Measurements from ENCODE around the gene SIN3B. TPM values are rescaled to one million over a fixed set of nuclear protein-coding genes. Genes with fewer than 3 reads are reported as not detected.

SIN3B gene
- total and polyA plus RNA-seq, 12 donors, result 13.9 to 37.7 (median 24.8) TPM

- intact Hi-C loops (cut with DNase I), result loop anchor here in 5 of 10 donors (5.0 to 10.0 kb wide), 4 partner anchors 128 to 275 kb away; no protein-coding TSS in a partner anchor
- Histone ChIP-seq H3K27me3 (no peaks in the 10 kb centered on the region), H3K9me3 (no peaks in the 10 kb centered on the region), H3K36me3 (no peaks in the 10 kb centered on the region), H3K27ac (no peak overlapping the region), H3K4me1 (peaks cover 0 to 12% (median 3%) of the 10 kb centered on the region in 9 donors), H3K4me3 (no peak overlapping the region)
- DNase-seq (no peak), ATAC-seq (no peak)
- TF ChIP-seq CTCF (IDR thresholded peaks at IDR 0.05), result no peak
- WGBS, 2 donors, result 92 to 96% methylated on average over 12 of the region's 12 CpGs
Observed at GRCh38 chr19:16902545-16902944, 73.3 kb downstream of the SIN3B start.

GRCh38 chr19:16903347-16903746 is 74.1 kb downstream of the SIN3B start:
- 90 to 93% methylated on average over 7 of the region's 7 CpGs for WGBS, 2 donors
- Histone ChIP-seq H3K27me3 (no peaks in the 10 kb centered on the region), H3K36me3 (no peaks in the 10 kb centered on the region), H3K4me3 (no peak overlapping the region), H3K27ac (no peak overlapping the region), H3K9me3 (no peaks in the 10 kb centered on the region), H3K4me1 (peaks cover 0 to 7% (median 0%) of the 10 kb centered on the region in 9 donors)
- DNase-seq (no peak), ATAC-seq (no peak)
- intact Hi-C loops (cut with DNase I), result loop anchor here in 5 of 10 donors (5.0 to 10.0 kb wide), 4 partner anchors 129 to 274 kb away; no protein-coding TSS in a partner anchor
- TF ChIP-seq CTCF (IDR thresholded peaks at IDR 0.05), result no peak

GRCh38 chr19:16904599-16904998 is 75.4 kb downstream of the SIN3B start:
- TF ChIP-seq CTCF (IDR thresholded peaks at IDR 0.05), result no peak
- no peaks in the 10 kb centered on the region for H3K36me3 ChIP-seq
- H3K4me1 ChIP-seq, result peaks cover 0 to 4% (median 0%) of the 10 kb centered on the region in 9 donors
- DNase-seq (no peak), ATAC-seq (no peak)
- 48 to 73% methylated on average over 5 of the region's 5 CpGs for WGBS, 2 donors
- intact Hi-C loops (cut with DNase I), result loop anchor here in 5 of 10 donors (5.0 to 10.0 kb wide), 4 partner anchors 130 to 273 kb away; no protein-coding TSS in a partner anchor
- no peaks in the 10 kb centered on the region for H3K9me3 ChIP-seq
- H3K27ac ChIP-seq, result no peak overlapping the region
- H3K27me3 ChIP-seq, result no peaks in the 10 kb centered on the region
- no peak overlapping the region for H3K4me3 ChIP-seq

GRCh38 chr19:16908759-16909158 is 79.6 kb downstream of the SIN3B start:
- DNase-seq (no peak), ATAC-seq (peak in 1 of 8 donors; percentile 41)
- Histone ChIP-seq H3K27me3 (no peaks in the 10 kb centered on the region), H3K36me3 (peaks cover 0 to 16% (median 0%) of the 10 kb centered on the region in 9 donors), H3K4me3 (no peak overlapping the region), H3K4me1 (no peaks in the 10 kb centered on the region), H3K9me3 (peaks cover 0 to 32% (median 14%) of the 10 kb centered on the region in 11 donors), H3K27ac (no peak overlapping the region)
- TF ChIP-seq CTCF (IDR thresholded peaks at IDR 0.05), result no peak
- intact Hi-C loops (cut with DNase I), result loop anchor here in 4 of 10 donors (10.0 kb wide), 2 partner anchors 134 to 146 kb away; no protein-coding TSS in a partner anchor
- WGBS, 2 donors, result 79 to 84% methylated on average over 12 of the region's 12 CpGs
